Thyroid gland (tissue), 4 donors: Measurements from ENCODE around the gene ARMH3. TPM values are rescaled to one million over a fixed set of nuclear protein-coding genes. Genes with fewer than 3 reads are reported as not detected.

ENCODE experiments used
- DNase-seq, 2 donors: peaks; one replicate each; pipeline ENCODE4 v3.0.0-alpha.2; 2019
- H3K27ac ChIP-seq, 3 donors: fragments of 200-600 bp; sonication (generic); 1 replicate in 2 of 3; 2 replicates in 1 of 3; pipeline ENCODE4 v1.5.1; 2016 to 2019; ENCODE audit warnings: mild to moderate bottlenecking in 1 of 3, moderate library complexity in 1 of 3
- H3K27me3 ChIP-seq: fragments of 200-600 bp; sonication (generic); one replicate; pipeline ENCODE4 v1.5.1; 2019
- H3K36me3 ChIP-seq, 2 donors: fragments of 200-600 bp; sonication (generic); one replicate each; pipeline ENCODE4 v1.5.1; 2016 to 2019
- H3K4me1 ChIP-seq, 2 donors: fragments of 200-600 bp; sonication (generic); one replicate each; pipeline ENCODE4 v1.5.1; 2017 to 2019
- H3K4me3 ChIP-seq, 3 donors: fragments of 200-600 bp; sonication (generic); replicated peaks in 1 of 3; 1 replicate in 2 of 3; 2 replicates in 1 of 3; pipeline ENCODE4 v1.5.1; 2016; ENCODE audit warnings: mild to moderate bottlenecking in 1 of 3
- H3K9me3 ChIP-seq: fragments of 200-600 bp; sonication (generic); one replicate; pipeline ENCODE4 v1.5.1; 2017
- POLR2A ChIP-seq, 2 donors: fragments of 450-650 bp; IDR thresholded peaks; one replicate each; pipeline ENCODE4 v1.6.1; 2017; ENCODE audit warnings: antibody characterized with exemption in 2 of 2, mild to moderate bottlenecking in 2 of 2, moderate library complexity in 1 of 2
- WGBS, 2 donors: methylation state at CpG; one replicate each; pipeline ENCODE4 v1.1.5; 2017; 5-methylcytosine and 5-hydroxymethylcytosine counted together
- intact Hi-C: fragments of 100-400 bp; cut with DNase I; formaldehyde crosslinking; loops from one replicate; pipeline ENCODE4 v1.15.1; 2023
- total RNA-seq, 4 donors: library from RNA; depleted of rRNA; stranded (reverse); fragments of >200 nt; gene quantifications; one replicate each; pipeline ENCODE4 v1.2.3, GENCODE V29; 2016
- TF ChIP-seq, protein P1 (sequence below), 6 experiments: fragments of 200-600 bp in 3 of 6; fragments of 450-650 bp in 3 of 6; sonication (generic) in 3 of 6; IDR thresholded peaks; one replicate each; pipeline ENCODE4 v1.5.1; 2016 to 2019; ENCODE audit warnings: antibody characterized with exemption in 6 of 6, mild to moderate bottlenecking in 2 of 6, inconsistent platforms in 1 of 6, moderate library complexity in 1 of 6

The ARMH3 gene
- total RNA-seq, 4 donors from 2014 or later = 14.2 to 21.2 (median 18.3) TPM

DNA sequence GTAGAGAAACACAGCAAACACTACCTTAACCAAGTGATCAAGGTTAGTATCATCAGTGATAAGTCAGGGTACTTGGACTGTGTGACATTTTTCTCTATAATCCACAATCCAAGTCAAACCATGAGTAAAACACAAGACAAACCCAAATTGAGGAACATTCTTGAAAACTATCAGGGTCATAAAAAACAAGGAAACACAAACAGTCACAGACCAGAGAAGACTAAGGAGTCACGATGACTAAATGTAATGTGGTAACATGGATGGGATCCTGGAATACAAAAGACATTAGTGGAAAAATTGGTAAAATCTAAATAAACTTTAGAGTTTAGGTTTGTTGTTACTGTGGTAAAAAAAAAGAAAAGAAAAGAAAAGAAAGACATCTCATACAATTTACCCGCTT, 103.8 kb downstream of the ARMH3 start:
- H3K4me1 ChIP-seq = no peaks in the 10 kb centered on the region
- peaks cover 8 to 17% of the 10 kb centered on the region in 2 donors for H3K36me3 ChIP-seq
- no peak overlapping the region for H3K27ac ChIP-seq
- WGBS, 2 donors = 92 to 93% methylated on average over 2 of the region's 2 CpGs
- no peak for TF ChIP-seq POLR2A (IDR thresholded peaks at IDR 0.05)
- TF ChIP-seq, protein P1, sequence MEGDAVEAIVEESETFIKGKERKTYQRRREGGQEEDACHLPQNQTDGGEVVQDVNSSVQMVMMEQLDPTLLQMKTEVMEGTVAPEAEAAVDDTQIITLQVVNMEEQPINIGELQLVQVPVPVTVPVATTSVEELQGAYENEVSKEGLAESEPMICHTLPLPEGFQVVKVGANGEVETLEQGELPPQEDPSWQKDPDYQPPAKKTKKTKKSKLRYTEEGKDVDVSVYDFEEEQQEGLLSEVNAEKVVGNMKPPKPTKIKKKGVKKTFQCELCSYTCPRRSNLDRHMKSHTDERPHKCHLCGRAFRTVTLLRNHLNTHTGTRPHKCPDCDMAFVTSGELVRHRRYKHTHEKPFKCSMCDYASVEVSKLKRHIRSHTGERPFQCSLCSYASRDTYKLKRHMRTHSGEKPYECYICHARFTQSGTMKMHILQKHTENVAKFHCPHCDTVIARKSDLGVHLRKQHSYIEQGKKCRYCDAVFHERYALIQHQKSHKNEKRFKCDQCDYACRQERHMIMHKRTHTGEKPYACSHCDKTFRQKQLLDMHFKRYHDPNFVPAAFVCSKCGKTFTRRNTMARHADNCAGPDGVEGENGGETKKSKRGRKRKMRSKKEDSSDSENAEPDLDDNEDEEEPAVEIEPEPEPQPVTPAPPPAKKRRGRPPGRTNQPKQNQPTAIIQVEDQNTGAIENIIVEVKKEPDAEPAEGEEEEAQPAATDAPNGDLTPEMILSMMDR (IDR thresholded peaks at IDR 0.05) = no peak
- H3K27me3 ChIP-seq = no peaks in the 10 kb centered on the region
- H3K4me3 ChIP-seq = no peak overlapping the region
- no peaks in the 10 kb centered on the region for H3K9me3 ChIP-seq
- intact Hi-C loops = no loop called here
- no peak for DNase-seq

DNA sequence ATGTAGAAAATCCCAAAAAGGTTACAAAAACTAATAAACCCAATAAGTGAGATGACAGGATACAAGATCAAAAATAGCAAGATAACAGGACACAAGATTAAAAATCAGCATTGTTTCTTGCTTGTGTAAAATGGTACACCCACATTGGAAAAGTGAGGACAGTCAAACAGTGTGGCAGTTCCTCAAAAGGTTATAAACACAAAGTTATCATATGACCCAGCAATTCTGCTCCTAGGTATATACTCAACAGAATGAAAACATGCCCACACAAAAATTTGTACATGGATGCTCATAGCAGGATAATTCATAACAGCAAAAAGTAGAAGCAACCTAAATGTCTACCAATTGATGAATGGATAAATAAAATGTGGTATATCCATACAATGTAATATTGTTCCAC, 105.8 kb downstream of the ARMH3 start:
- intact Hi-C loops = no loop called here
- Histone ChIP-seq H3K36me3 (peaks cover 5 to 8% of the 10 kb centered on the region in 2 donors), H3K27me3 (no peaks in the 10 kb centered on the region), H3K4me3 (no peak overlapping the region), H3K9me3 (no peaks in the 10 kb centered on the region), H3K4me1 (no peaks in the 10 kb centered on the region), H3K27ac (no peak overlapping the region)
- TF ChIP-seq, protein P1 (IDR thresholded peaks at IDR 0.05) = no peak
- no peak for TF ChIP-seq POLR2A (IDR thresholded peaks at IDR 0.05)
- DNase-seq = no peak

DNA sequence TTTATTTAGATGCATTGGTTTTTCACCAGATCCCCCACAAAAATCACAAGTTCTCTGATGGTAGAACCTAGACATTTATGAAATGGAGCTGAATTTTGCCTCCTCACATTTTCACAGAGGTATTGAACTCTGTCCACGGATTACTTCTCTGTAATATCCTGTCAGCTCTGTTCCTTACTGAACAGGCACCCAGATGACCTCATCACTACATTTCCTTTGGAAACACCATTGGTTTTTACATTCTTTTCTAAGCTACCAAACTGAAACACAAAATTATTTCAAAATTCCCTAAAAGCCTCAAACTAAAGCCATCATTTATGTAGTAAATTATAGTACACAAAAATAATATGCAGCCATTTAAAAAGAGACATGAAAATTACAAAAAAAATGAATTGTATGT, 114.1 kb downstream of the ARMH3 start:
- no peak for DNase-seq
- TF ChIP-seq POLR2A (IDR thresholded peaks at IDR 0.05) = no peak
- TF ChIP-seq, protein P1 (IDR thresholded peaks at IDR 0.05) = no peak
- Histone ChIP-seq H3K4me3 (no peak overlapping the region), H3K36me3 (no peaks in the 10 kb centered on the region), H3K9me3 (no peaks in the 10 kb centered on the region), H3K27ac (no peak overlapping the region), H3K4me1 (no peaks in the 10 kb centered on the region), H3K27me3 (no peaks in the 10 kb centered on the region)
- intact Hi-C loops = no loop called here
- WGBS, 2 donors = 65 to 67% methylated on average over 1 of the region's 1 CpG

DNA sequence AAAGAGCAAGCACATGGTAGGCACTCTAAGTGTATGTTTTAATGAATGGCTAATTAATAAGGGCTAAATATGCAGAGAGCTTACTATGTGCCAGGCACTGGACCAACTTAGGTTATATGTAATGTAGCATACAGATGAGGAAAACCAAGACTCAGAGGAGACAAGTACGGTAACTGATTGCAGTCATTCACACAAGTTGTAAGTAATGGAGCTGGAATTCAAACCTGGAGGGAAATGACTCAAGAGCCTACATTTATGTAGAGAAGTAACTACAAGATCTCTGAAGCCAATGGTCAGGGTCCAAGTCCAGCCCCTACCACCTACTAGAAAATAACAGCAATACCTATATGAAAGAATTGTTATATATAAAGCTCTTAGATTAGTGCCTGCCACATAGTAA, 115.1 kb downstream of the ARMH3 start:
- Histone ChIP-seq H3K4me3 (no peak overlapping the region), H3K9me3 (no peaks in the 10 kb centered on the region), H3K27me3 (no peaks in the 10 kb centered on the region), H3K4me1 (no peaks in the 10 kb centered on the region), H3K36me3 (no peaks in the 10 kb centered on the region), H3K27ac (no peak overlapping the region)
- intact Hi-C loops = no loop called here
- 96 to 100% methylated on average over 1 of the region's 1 CpG for WGBS, 2 donors
- DNase-seq = no peak
- TF ChIP-seq, protein P1 (IDR thresholded peaks at IDR 0.05) = no peak

DNA sequence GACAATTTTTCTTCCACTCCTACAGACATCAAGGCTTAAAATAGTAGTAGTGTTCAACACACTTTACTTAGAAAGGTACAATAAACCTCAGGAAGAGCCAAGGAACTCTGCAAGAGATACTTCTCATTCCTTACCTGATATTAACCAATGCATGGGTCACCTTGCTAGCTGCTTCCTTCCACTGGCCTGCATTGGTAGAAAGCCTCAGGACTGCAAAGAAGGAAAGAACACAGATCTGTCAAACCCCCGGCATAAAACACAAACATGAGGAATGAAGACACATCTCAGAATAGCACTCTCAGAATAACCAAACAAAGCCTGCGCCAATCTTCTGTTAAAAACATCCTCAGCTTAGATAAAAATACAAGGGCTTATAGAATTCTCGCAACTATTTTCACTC, 116.2 kb downstream of the ARMH3 start:
- H3K4me3 ChIP-seq = no peak overlapping the region
- TF ChIP-seq POLR2A (IDR thresholded peaks at IDR 0.05) = no peak
- TF ChIP-seq, protein P1 (IDR thresholded peaks at IDR 0.05) = no peak
- no peaks in the 10 kb centered on the region for H3K36me3 ChIP-seq
- 90 to 93% methylated on average over 3 of the region's 3 CpGs for WGBS, 2 donors
- no peaks in the 10 kb centered on the region for H3K27me3 ChIP-seq
- H3K27ac ChIP-seq = no peak overlapping the region
- no peaks in the 10 kb centered on the region for H3K9me3 ChIP-seq
- no peaks in the 10 kb centered on the region for H3K4me1 ChIP-seq
- no peak for DNase-seq
- intact Hi-C loops = no loop called here
